Prostate gland (tissue), 2 donors: ENCODE data around the gene FASTKD1. TPM values are rescaled to one million over a fixed set of nuclear protein-coding genes. Genes with fewer than 3 reads are reported as not detected.

ENCODE experiments used
- DNase-seq: peaks from one replicate; pipeline ENCODE4 v3.0.0-alpha.2; 2019; ENCODE audit warnings: low spot score
- H3K27ac ChIP-seq, 2 donors: fragments of 200-600 bp; sonication (generic); 2 replicates each; pipeline ENCODE4 v1.5.1; 2017 to 2019
- H3K27me3 ChIP-seq: fragments of 200-600 bp; sonication (generic); replicated peaks from 2 replicates; pipeline ENCODE4 v1.5.1; 2019; ENCODE audit not compliant: insufficient read depth
- H3K36me3 ChIP-seq, 2 donors: fragments of 200-600 bp; sonication (generic); 1 replicate in 1 of 2; 2 replicates in 1 of 2; pipeline versions ENCODE4 v1.5.1 to v1.8.1; 2017 to 2019
- H3K4me1 ChIP-seq: fragments of 200-600 bp; sonication (generic); replicated peaks from 2 replicates; pipeline ENCODE4 v1.5.1; 2019
- H3K4me3 ChIP-seq, 2 donors: fragments of 200-600 bp; sonication (generic); 2 replicates each; pipeline ENCODE4 v1.5.1; 2017 to 2019
- H3K9me3 ChIP-seq: fragments of 200-600 bp; sonication (generic); 2 replicates; pipeline ENCODE4 v1.5.1; 2017
- POLR2A ChIP-seq: fragments of 450-650 bp; IDR thresholded peaks from one replicate; pipeline ENCODE4 v1.6.1; 2016; ENCODE audit warnings: antibody characterized with exemption, mild to moderate bottlenecking
- POLR2AphosphoS5 ChIP-seq: sonication (generic); formaldehyde crosslinking; IDR thresholded peaks from one replicate; pipeline ENCODE4 v1.6.1; 2017; ENCODE audit warnings: antibody characterized with exemption
- WGBS: methylation state at CpG from one replicate; pipeline ENCODE4 v1.1.5; 2018; 5-methylcytosine and 5-hydroxymethylcytosine counted together
- intact Hi-C: fragments of 100-400 bp; cut with DNase I; formaldehyde crosslinking; loops from one replicate; pipeline ENCODE4 v1.14.2; 2022
- total RNA-seq, 2 donors: library from RNA; depleted of rRNA; stranded (reverse); fragments of >200 nt; gene quantifications; one replicate each; pipeline ENCODE4 v1.1.0, GENCODE V29; 2016
- TF ChIP-seq, protein P1 (sequence below), 4 experiments: fragments of 200-600 bp in 2 of 4; fragments of 450-650 bp in 2 of 4; sonication (generic) in 2 of 4; IDR thresholded peaks; 1 replicate in 3 of 4; 2 replicates in 1 of 4; pipeline ENCODE4 v1.5.1; 2016 to 2019; ENCODE audit warnings: antibody characterized with exemption in 4 of 4, mild to moderate bottlenecking in 2 of 4, moderate library complexity in 2 of 4

FASTKD1 gene
- total RNA-seq, 2 donors from 2014 or later, result 6.2 to 11.2 TPM

DNA sequence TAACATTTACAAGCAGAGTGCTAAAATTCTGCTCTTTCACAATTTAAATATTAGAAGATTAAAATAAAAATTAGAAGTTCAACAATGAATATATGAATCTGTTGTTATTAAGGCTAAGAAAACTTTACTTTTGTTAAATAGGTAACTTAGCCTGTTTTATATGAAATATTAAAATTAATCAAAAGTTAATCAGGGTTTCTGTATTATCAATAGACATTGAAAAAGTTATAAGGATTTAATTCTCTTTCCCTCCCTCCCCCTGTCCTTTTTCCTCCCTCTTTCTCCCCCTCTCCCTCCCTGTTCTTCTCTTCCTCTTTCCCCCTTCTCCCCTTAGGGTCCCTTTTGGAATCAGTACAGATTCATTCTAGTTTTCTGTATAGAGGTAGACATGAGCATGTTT lies 82.3 kb downstream of the FASTKD1 start:
- no peak for DNase-seq
- H3K27me3 ChIP-seq, result no peaks in the 10 kb centered on the region
- H3K4me3 ChIP-seq, result no peak overlapping the region
- H3K36me3 ChIP-seq, result no peaks in the 10 kb centered on the region
- no peak overlapping the region for H3K27ac ChIP-seq
- no peaks in the 10 kb centered on the region for H3K9me3 ChIP-seq
- TF ChIP-seq POLR2A (no peak), POLR2AphosphoS5 (no peak)
- TF ChIP-seq, protein P1, sequence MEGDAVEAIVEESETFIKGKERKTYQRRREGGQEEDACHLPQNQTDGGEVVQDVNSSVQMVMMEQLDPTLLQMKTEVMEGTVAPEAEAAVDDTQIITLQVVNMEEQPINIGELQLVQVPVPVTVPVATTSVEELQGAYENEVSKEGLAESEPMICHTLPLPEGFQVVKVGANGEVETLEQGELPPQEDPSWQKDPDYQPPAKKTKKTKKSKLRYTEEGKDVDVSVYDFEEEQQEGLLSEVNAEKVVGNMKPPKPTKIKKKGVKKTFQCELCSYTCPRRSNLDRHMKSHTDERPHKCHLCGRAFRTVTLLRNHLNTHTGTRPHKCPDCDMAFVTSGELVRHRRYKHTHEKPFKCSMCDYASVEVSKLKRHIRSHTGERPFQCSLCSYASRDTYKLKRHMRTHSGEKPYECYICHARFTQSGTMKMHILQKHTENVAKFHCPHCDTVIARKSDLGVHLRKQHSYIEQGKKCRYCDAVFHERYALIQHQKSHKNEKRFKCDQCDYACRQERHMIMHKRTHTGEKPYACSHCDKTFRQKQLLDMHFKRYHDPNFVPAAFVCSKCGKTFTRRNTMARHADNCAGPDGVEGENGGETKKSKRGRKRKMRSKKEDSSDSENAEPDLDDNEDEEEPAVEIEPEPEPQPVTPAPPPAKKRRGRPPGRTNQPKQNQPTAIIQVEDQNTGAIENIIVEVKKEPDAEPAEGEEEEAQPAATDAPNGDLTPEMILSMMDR (IDR thresholded peaks at IDR 0.05), result no peak
- H3K4me1 ChIP-seq, result no peaks in the 10 kb centered on the region
- intact Hi-C loops, result no loop called here

DNA sequence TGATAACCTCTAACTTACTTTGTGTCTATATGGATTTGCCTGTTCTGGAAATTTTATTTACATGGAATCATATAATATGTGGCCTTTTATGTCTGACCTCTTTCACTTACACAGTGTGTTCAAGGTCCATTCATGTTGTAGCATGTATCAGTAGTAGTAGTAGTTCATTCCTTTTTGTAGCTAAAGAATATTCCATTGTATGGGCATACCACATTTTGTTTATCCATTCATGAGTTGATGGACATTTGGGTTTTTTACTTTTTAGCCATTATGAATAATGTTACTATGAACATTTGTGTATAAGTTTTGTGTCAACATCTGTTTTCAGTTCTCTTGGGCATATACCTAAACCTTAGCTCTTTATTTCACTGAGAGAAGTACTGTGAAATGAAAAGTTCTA lies 82.8 kb downstream of the FASTKD1 start:
- intact Hi-C loops, result no loop called here
- no peaks in the 10 kb centered on the region for H3K36me3 ChIP-seq
- no peaks in the 10 kb centered on the region for H3K27me3 ChIP-seq
- no peaks in the 10 kb centered on the region for H3K9me3 ChIP-seq
- no peaks in the 10 kb centered on the region for H3K4me1 ChIP-seq
- TF ChIP-seq POLR2AphosphoS5 (no peak), POLR2A (no peak)
- TF ChIP-seq, protein P1 (IDR thresholded peaks at IDR 0.05), result no peak
- H3K27ac ChIP-seq, result no peak overlapping the region
- no peak overlapping the region for H3K4me3 ChIP-seq
- DNase-seq, result no peak

DNA sequence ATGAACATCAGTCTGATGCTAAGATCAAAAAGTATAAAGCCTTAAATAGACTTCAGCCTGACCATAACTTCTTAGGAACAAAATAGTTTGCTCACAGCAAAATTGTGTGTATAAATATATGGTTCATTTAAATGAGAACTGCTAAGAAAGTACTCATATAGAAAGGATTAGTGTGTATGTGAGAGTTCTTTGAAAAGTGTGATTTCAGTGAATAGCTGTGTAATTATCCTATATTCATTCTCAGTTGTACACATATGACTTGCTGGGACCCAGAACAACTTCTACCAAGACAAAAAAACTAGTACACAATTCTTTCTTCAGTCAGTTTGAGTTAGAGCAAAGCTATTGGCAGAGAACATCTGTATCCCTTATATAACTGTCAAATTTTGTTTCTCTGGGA lies 87.2 kb downstream of the FASTKD1 start:
- Histone ChIP-seq H3K4me1 (no peaks in the 10 kb centered on the region), H3K36me3 (no peaks in the 10 kb centered on the region)

DNA sequence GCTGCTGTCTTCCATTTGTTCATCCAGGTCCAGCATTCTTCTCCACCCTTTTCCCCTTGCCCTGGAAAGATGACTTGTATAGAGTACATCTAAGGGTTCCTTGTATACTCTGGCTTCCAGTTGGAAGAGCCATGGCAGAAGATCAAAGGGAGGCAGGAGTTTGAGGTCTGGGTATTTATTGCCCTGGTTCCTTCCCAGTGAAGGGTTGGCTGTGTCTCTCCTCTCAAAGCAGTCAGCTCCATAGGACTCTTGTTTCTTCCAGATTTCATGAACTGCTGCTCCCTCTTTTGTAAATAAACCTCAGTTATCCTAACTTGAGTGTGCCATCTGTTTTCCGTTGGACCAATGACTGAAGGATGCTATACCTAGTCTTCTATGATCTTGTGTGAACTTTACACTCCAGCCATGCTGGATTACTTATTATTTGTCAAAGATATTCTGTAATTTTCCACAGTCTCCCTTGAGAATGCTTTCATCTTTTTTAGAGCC lies 88.0 kb downstream of the FASTKD1 start:
- H3K4me3 ChIP-seq, result no peak overlapping the region
- H3K27ac ChIP-seq, result no peak overlapping the region
- 72% methylated on average over 1 of the region's 1 CpG for WGBS
- no peak for DNase-seq
- H3K9me3 ChIP-seq, result no peaks in the 10 kb centered on the region
- no peaks in the 10 kb centered on the region for H3K27me3 ChIP-seq
- no peaks in the 10 kb centered on the region for H3K4me1 ChIP-seq
- H3K36me3 ChIP-seq, result no peaks in the 10 kb centered on the region
- TF ChIP-seq, protein P1 (IDR thresholded peaks at IDR 0.05), result no peak
- TF ChIP-seq POLR2AphosphoS5 (no peak), POLR2A (no peak)
- intact Hi-C loops, result no loop called here

More for the DNA sequence above, 87.2 kb downstream of the FASTKD1 start:
- intact Hi-C loops, result no loop called here
- Histone ChIP-seq H3K9me3 (no peaks in the 10 kb centered on the region), H3K4me3 (no peak overlapping the region), H3K27ac (no peak overlapping the region), H3K27me3 (no peaks in the 10 kb centered on the region)
- DNase-seq, result no peak
- TF ChIP-seq, protein P1 (IDR thresholded peaks at IDR 0.05), result no peak
- no peak for TF ChIP-seq POLR2AphosphoS5
- TF ChIP-seq POLR2A, result no peak

DNA sequence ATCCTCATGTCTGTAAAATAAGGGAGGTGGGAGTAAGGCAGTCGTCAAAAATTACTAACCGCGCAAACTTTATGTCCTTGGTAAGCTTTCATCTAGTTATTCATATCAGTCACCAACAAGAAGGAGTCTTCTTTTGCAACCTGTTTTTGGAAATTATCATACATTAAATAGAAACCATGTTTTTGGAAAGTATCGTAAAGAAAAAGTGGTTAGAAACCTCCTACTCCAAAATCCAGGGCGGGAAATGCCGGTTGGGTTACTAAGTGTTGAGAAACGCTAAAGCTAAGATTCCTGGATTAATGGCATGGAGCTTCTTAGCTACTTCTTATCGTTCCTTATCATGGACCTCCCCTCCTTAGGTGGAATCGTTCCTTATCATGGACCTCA lies 93.6 kb downstream of the FASTKD1 start:
- no peaks in the 10 kb centered on the region for H3K36me3 ChIP-seq
- H3K4me3 ChIP-seq, result peak overlapping the region; percentile 48 to 60
- TF ChIP-seq, protein P1 (IDR thresholded peaks at IDR 0.05), result no peak
- no peak for TF ChIP-seq POLR2AphosphoS5
- no peak for TF ChIP-seq POLR2A
- H3K27ac ChIP-seq, result peak overlapping the region; percentile 77 to 79
- DNase-seq, result no peak
- no peaks in the 10 kb centered on the region for H3K9me3 ChIP-seq
- no peaks in the 10 kb centered on the region for H3K4me1 ChIP-seq
- intact Hi-C loops, result no loop called here
- 23% methylated on average over 9 of the region's 9 CpGs for WGBS
- no peaks in the 10 kb centered on the region for H3K27me3 ChIP-seq

Other genes with a start within 250 kb of the FASTKD1 start
- gene LRP2, start 211.3 kb downstream of the FASTKD1 start, total RNA-seq, result 1 to 10 TPM; 1.6 to 9.5 TPM
- gene BBS5, start 94.4 kb downstream of the FASTKD1 start, total RNA-seq, result 10 to 100 TPM in 1 of 2 donors, 1 to 10 TPM in 1; 7.7 to 14.7 TPM
- 10 to 100 TPM in 1 of 2 donors, 1 to 10 TPM in 1; 2.3 to 13.4 TPM for gene KLHL41, start 64.2 kb downstream of the FASTKD1 start, total RNA-seq
- 10 to 100 TPM; 30.9 to 38.0 TPM for gene PPIG, start 10.5 kb upstream of the FASTKD1 start, total RNA-seq
- 1 to 10 TPM in 1 of 2 donors, under 1 TPM in 1; 0.27 to 1.0 TPM for gene CFAP210, start 120.5 kb upstream of the FASTKD1 start, total RNA-seq
- 10 to 100 TPM; 11.9 to 17.4 TPM for gene PHOSPHO2, start 120.6 kb upstream of the FASTKD1 start, total RNA-seq
- gene KLHL23, start 160.0 kb upstream of the FASTKD1 start, total RNA-seq, result 10 to 100 TPM; 15.8 to 22.8 TPM
- gene SSB, start 225.0 kb upstream of the FASTKD1 start, total RNA-seq, result 10 to 100 TPM; 48.0 to 48.9 TPM